Liver (tissue), 9 donors: Measurements from ENCODE around the gene TNPO2. TPM values are rescaled to one million over a fixed set of nuclear protein-coding genes. Genes with fewer than 3 reads are reported as not detected.

Experiments used
- DNase-seq: peaks from one replicate; pipeline ENCODE4 v3.0.0-alpha.2; 2017; ENCODE audit warnings: low spot score
- H3K27ac ChIP-seq, 2 donors: one replicate each; pipeline ENCODE4 v1.7.0; 2013; ENCODE audit warnings: inconsistent platforms in 2 of 2, low read length in 2 of 2, control low read depth in 1 of 2, low read depth in 1 of 2, mild to moderate bottlenecking in 1 of 2
- H3K27me3 ChIP-seq, 4 donors: one replicate each; pipeline versions ENCODE4 v1.6.1 to v1.7.0; 2013; ENCODE audit warnings: low read length in 3 of 4, inconsistent platforms in 1 of 4, mild to moderate bottlenecking in 1 of 4, moderate library complexity in 1 of 4; ENCODE audit not compliant: control insufficient read depth in 4 of 4, insufficient read depth in 4 of 4
- H3K36me3 ChIP-seq, 4 donors: one replicate each; pipeline versions ENCODE4 v1.6.1 to v1.7.0; 2013; ENCODE audit warnings: low read length in 3 of 4, mild to moderate bottlenecking in 3 of 4, low read depth in 1 of 4, moderate library complexity in 1 of 4; ENCODE audit not compliant: control insufficient read depth in 4 of 4, insufficient read depth in 3 of 4
- H3K4me1 ChIP-seq, 4 donors: one replicate each; pipeline versions ENCODE4 v1.6.1 to v1.7.0; 2013; ENCODE audit warnings: low read length in 3 of 4, mild to moderate bottlenecking in 3 of 4, moderate library complexity in 1 of 4; ENCODE audit not compliant: control insufficient read depth in 4 of 4, insufficient read depth in 4 of 4
- H3K4me3 ChIP-seq, 3 donors: one replicate each; pipeline versions ENCODE4 v1.6.1 to v1.7.0; 2013; ENCODE audit warnings: low read length in 3 of 3, control low read depth in 1 of 3, low read depth in 1 of 3, mild to moderate bottlenecking in 1 of 3
- H3K9ac ChIP-seq, 2 donors: one replicate each; pipeline ENCODE4 v1.7.0; 2013; ENCODE audit warnings: low read length in 2 of 2, mild to moderate bottlenecking in 2 of 2, moderate library complexity in 2 of 2, control low read depth in 1 of 2, low read depth in 1 of 2
- H3K9me3 ChIP-seq, 4 donors: one replicate each; pipeline versions ENCODE4 v1.6.1 to v1.7.0; 2013; ENCODE audit warnings: low read length in 3 of 4; ENCODE audit not compliant: control insufficient read depth in 4 of 4
- EGR1 ChIP-seq, 2 donors: IDR thresholded peaks; 2 replicates each; pipeline ENCODE4 v1.6.1; 2016 to 2018; ENCODE audit warnings: antibody characterized with exemption in 2 of 2, low read depth in 2 of 2
- FOXA1 ChIP-seq: IDR thresholded peaks from 2 replicates; pipeline ENCODE4 v1.6.1; 2016; ENCODE audit warnings: antibody characterized with exemption
- FOXA2 ChIP-seq: IDR thresholded peaks from 2 replicates; pipeline ENCODE4 v1.6.1; 2016; ENCODE audit warnings: antibody characterized with exemption
- GABPA ChIP-seq, 2 donors: IDR thresholded peaks in 1 of 2; conservative IDR thresholded peaks in 1 of 2; 2 replicates each; pipeline ENCODE4 v1.6.1; 2016; ENCODE audit warnings: antibody characterized with exemption in 2 of 2, mild to moderate bottlenecking in 1 of 2, moderate library complexity in 1 of 2
- HNF4A ChIP-seq, 2 donors: conservative IDR thresholded peaks; 2 replicates each; pipeline ENCODE4 v1.6.1; 2016; ENCODE audit warnings: antibody characterized with exemption in 2 of 2, mild to moderate bottlenecking in 2 of 2
- JUND ChIP-seq, 2 donors: IDR thresholded peaks; 2 replicates each; pipeline ENCODE4 v1.6.1; 2016; ENCODE audit warnings: antibody characterized with exemption in 2 of 2
- NR2F2 ChIP-seq: IDR thresholded peaks from 2 replicates; pipeline ENCODE4 v1.6.1; 2016; ENCODE audit warnings: antibody characterized with exemption
- RAD21 ChIP-seq, 2 donors: IDR thresholded peaks; 2 replicates each; pipeline ENCODE4 v1.6.1; 2016; ENCODE audit warnings: antibody characterized with exemption in 2 of 2, mild to moderate bottlenecking in 2 of 2
- RXRA ChIP-seq, 2 donors: IDR thresholded peaks; 2 replicates each; pipeline ENCODE4 v1.6.1; 2017 to 2018; ENCODE audit warnings: antibody characterized with exemption in 2 of 2, mild to moderate bottlenecking in 1 of 2
- YY1 ChIP-seq: IDR thresholded peaks from 2 replicates; pipeline ENCODE4 v1.6.1; 2016; ENCODE audit warnings: antibody characterized with exemption, mild to moderate bottlenecking
- WGBS: extraction: QIAGEN DNeasy Blood & Tissue Kit; methylation state at CpG from one replicate; pipeline ENCODE4 v1.1.7; 2013; 5-methylcytosine and 5-hydroxymethylcytosine counted together
- polyA plus RNA-seq, 2 donors: library from polyadenylated mRNA; stranded (reverse) in 1 of 2; unstranded in 1 of 2; fragments of 200-250 nt in 1 of 2; fragments of >200 nt in 1 of 2; fragmentation: Nextera tagmentation in 1 of 2; extraction: Ambion mirVana in 1 of 2; gene quantifications; one replicate each; pipeline versions ENCODE4 v1.2.1 to v1.2.3, GENCODE V29; 2013 to 2015
- total RNA-seq, 2 donors: library from RNA; depleted of rRNA; stranded (reverse); fragments of >200 nt; gene quantifications; one replicate each; pipeline ENCODE4 v1.2.3, GENCODE V29; 2014
- TF ChIP-seq, protein P1 (sequence below): IDR thresholded peaks from 2 replicates; pipeline ENCODE4 v1.6.1; 2016; ENCODE audit warnings: antibody characterized with exemption
- TF ChIP-seq, protein P2 (sequence below): IDR thresholded peaks from 2 replicates; pipeline ENCODE4 v1.6.1; 2016; ENCODE audit warnings: antibody characterized with exemption, mild to moderate bottlenecking
- TF ChIP-seq, protein P3 (sequence below): fragments of 150-350 bp; IDR thresholded peaks from 2 replicates; pipeline ENCODE4 v1.5.1; 2017; ENCODE audit warnings: improper control_type of control experiment, low read depth, low read length; ENCODE audit not compliant: missing input control
- TF ChIP-seq, protein P4 (sequence below): IDR thresholded peaks from 2 replicates; pipeline ENCODE4 v1.6.1; 2016; ENCODE audit warnings: antibody characterized with exemption
- donor health status: healthy.
- donor health status: healthy.
- donor health status: healthy.
- donor health status: healthy.
- donor health status: healthy.

Gene TNPO2
- total and polyA plus RNA-seq, 4 donors = 6.3 to 22.2 (median 15.8) TPM

DNA sequence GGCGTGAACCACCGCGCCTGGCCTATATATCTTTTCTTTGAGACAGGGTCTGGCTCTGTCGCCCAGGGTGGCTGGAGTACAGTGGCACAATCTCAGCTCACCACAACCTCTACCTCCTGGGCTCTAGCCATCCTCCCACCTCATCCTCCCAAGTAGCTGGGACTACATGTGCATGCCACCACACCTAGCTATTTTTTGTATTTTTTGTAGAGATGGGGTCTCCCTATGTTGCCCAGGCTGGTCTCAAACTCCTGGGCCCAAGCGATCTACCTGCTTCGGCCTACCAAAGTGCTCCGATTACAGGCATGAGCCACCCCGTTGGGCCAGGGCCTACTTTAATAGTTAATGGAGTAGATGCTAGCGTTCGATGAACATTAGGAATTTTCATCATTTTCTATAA lies 3.4 kb downstream of the TNPO2 start:
- H3K4me3 ChIP-seq = no peak overlapping the region
- peaks cover 0 to 12% (median 6%) of the 10 kb centered on the region in 4 donors for H3K36me3 ChIP-seq
- H3K27ac ChIP-seq = no peak overlapping the region
- no peak overlapping the region for H3K9ac ChIP-seq
- no peak for DNase-seq
- 91% methylated on average over 10 of the region's 10 CpGs for WGBS
- no peaks in the 10 kb centered on the region for H3K27me3 ChIP-seq
- peaks cover 11 to 50% (median 44%) of the 10 kb centered on the region in 4 donors for H3K4me1 ChIP-seq
- TF ChIP-seq NR2F2 (no peak), HNF4A (conservative IDR thresholded peaks at IDR 0.05) (no peak), EGR1 (IDR thresholded peaks at IDR 0.05; ENCODE audit: low read depth in 2 of 2) (no peak), FOXA1 (no peak), RXRA (IDR thresholded peaks at IDR 0.05) (no peak), RAD21 (IDR thresholded peaks at IDR 0.05) (no peak), FOXA2 (no peak)
- H3K9me3 ChIP-seq = no peaks in the 10 kb centered on the region

DNA sequence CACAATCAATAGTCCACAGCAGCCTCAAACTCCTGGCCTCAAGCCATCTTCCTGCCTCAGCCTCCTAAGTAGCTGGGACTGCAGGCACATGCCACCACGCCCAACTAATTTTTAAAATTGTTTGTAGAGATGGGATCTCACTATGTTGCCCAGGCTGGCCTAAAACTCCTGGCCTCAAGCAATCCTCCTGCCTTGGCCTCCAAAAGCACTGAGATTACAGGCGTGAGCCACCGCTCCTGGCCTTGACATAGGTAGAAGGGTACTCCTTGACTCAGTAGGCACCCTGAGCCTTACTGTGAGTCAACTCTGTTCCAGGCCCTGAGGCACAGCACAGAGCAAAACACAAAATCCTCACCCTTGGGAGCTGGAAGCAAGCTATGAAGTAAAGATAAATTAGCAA lies 7.8 kb downstream of the TNPO2 start:
- Histone ChIP-seq H3K4me1 (peaks cover 6 to 25% (median 22%) of the 10 kb centered on the region in 4 donors), H3K4me3 (no peak overlapping the region), H3K27me3 (no peaks in the 10 kb centered on the region), H3K9ac (no peak overlapping the region), H3K9me3 (no peaks in the 10 kb centered on the region), H3K36me3 (peaks cover 10 to 42% (median 17%) of the 10 kb centered on the region in 4 donors), H3K27ac (no peak overlapping the region)
- 88% methylated on average over 3 of the region's 3 CpGs for WGBS
- TF ChIP-seq NR2F2 (no peak), YY1 (no peak), HNF4A (conservative IDR thresholded peaks at IDR 0.05) (no peak), EGR1 (IDR thresholded peaks at IDR 0.05; ENCODE audit: low read depth in 2 of 2) (no peak), RXRA (IDR thresholded peaks at IDR 0.05) (no peak), FOXA2 (no peak), GABPA (IDR thresholded peaks at IDR 0.05 in 1 of 2, conservative IDR thresholded peaks at IDR 0.05 in 1 of 2) (no peak), JUND (IDR thresholded peaks at IDR 0.05) (no peak), FOXA1 (no peak)
- TF ChIP-seq, protein P1, sequence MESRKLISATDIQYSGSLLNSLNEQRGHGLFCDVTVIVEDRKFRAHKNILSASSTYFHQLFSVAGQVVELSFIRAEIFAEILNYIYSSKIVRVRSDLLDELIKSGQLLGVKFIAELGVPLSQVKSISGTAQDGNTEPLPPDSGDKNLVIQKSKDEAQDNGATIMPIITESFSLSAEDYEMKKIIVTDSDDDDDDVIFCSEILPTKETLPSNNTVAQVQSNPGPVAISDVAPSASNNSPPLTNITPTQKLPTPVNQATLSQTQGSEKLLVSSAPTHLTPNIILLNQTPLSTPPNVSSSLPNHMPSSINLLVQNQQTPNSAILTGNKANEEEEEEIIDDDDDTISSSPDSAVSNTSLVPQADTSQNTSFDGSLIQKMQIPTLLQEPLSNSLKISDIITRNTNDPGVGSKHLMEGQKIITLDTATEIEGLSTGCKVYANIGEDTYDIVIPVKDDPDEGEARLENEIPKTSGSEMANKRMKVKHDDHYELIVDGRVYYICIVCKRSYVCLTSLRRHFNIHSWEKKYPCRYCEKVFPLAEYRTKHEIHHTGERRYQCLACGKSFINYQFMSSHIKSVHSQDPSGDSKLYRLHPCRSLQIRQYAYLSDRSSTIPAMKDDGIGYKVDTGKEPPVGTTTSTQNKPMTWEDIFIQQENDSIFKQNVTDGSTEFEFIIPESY = no peak
- TF ChIP-seq, protein P2, sequence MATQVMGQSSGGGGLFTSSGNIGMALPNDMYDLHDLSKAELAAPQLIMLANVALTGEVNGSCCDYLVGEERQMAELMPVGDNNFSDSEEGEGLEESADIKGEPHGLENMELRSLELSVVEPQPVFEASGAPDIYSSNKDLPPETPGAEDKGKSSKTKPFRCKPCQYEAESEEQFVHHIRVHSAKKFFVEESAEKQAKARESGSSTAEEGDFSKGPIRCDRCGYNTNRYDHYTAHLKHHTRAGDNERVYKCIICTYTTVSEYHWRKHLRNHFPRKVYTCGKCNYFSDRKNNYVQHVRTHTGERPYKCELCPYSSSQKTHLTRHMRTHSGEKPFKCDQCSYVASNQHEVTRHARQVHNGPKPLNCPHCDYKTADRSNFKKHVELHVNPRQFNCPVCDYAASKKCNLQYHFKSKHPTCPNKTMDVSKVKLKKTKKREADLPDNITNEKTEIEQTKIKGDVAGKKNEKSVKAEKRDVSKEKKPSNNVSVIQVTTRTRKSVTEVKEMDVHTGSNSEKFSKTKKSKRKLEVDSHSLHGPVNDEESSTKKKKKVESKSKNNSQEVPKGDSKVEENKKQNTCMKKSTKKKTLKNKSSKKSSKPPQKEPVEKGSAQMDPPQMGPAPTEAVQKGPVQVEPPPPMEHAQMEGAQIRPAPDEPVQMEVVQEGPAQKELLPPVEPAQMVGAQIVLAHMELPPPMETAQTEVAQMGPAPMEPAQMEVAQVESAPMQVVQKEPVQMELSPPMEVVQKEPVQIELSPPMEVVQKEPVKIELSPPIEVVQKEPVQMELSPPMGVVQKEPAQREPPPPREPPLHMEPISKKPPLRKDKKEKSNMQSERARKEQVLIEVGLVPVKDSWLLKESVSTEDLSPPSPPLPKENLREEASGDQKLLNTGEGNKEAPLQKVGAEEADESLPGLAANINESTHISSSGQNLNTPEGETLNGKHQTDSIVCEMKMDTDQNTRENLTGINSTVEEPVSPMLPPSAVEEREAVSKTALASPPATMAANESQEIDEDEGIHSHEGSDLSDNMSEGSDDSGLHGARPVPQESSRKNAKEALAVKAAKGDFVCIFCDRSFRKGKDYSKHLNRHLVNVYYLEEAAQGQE = no peak
- TF ChIP-seq, protein P3, sequence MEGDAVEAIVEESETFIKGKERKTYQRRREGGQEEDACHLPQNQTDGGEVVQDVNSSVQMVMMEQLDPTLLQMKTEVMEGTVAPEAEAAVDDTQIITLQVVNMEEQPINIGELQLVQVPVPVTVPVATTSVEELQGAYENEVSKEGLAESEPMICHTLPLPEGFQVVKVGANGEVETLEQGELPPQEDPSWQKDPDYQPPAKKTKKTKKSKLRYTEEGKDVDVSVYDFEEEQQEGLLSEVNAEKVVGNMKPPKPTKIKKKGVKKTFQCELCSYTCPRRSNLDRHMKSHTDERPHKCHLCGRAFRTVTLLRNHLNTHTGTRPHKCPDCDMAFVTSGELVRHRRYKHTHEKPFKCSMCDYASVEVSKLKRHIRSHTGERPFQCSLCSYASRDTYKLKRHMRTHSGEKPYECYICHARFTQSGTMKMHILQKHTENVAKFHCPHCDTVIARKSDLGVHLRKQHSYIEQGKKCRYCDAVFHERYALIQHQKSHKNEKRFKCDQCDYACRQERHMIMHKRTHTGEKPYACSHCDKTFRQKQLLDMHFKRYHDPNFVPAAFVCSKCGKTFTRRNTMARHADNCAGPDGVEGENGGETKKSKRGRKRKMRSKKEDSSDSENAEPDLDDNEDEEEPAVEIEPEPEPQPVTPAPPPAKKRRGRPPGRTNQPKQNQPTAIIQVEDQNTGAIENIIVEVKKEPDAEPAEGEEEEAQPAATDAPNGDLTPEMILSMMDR = no peak
- TF ChIP-seq, protein P4, sequence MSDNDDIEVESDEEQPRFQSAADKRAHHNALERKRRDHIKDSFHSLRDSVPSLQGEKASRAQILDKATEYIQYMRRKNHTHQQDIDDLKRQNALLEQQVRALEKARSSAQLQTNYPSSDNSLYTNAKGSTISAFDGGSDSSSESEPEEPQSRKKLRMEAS = no peak
- DNase-seq = no peak
